D721Med (cell line): ENCODE data around the gene GDPD2.
A peak's percentile ranks its signal among the peaks of the same experiment; 100 is the strongest.

Experiments used
- DNase-seq: peaks from one replicate; pipeline ENCODE4 v3.0.0; 2011; ENCODE audit warnings: low spot score; ENCODE audit not compliant: insufficient read length
- FAIRE-seq: peaks from 2 replicates; lab custom pipeline; 2011; peaks lifted over from hg19 to GRCh38; lab: Jason Lieb, UNC
- CTCF ChIP-seq: IDR thresholded peaks from 2 replicates; pipeline ENCODE4 v1.5.1; 2012; ENCODE audit warnings: mild to moderate bottlenecking, control low read depth; ENCODE audit not compliant: insufficient read depth; ENCODE audit errors: missing control alignments

Gene GDPD2

GRCh38 chrX:70432936-70433847, 10.1 kb downstream of the GDPD2 start:
- no peak for TF ChIP-seq CTCF
- FAIRE-seq = peak; percentile 60
- no peak for DNase-seq

GRCh38 chrX:70433848-70434351, 10.8 kb downstream of the GDPD2 start:
- no peak for DNase-seq
- FAIRE-seq = no peak

DNA sequence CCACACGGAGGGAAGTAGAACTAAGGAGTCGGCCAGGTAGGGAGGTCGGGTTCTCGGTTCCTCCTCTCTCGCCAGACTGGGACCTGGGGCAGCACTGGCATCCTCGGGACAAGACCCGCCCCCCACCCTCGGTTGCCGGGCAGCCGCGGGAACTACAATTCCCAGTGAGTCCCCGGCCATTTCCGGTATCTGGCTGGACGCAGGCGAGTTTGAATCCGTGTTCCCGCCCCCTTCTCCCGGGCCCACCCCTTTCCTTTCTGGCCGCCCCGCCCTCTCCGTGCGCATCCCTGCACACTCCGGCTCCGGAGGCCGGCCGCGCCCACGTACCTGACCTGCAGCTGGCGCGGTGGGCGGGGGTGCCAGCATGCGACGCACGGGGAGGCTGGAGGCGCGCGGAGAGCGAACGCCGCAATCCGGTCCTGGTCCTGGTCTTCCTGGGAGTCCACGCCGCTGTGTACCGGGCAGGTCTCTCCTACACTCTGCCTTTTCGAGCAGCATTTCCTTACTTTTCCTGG, 11.3 kb downstream of the GDPD2 start:
- DNase-seq (peak; percentile 67), FAIRE-seq (no peak)
- TF ChIP-seq CTCF = no peak

More at GRCh38 chrX:70433848-70434351, 10.8 kb downstream of the GDPD2 start:
- TF ChIP-seq CTCF = peak; percentile 61

DNA sequence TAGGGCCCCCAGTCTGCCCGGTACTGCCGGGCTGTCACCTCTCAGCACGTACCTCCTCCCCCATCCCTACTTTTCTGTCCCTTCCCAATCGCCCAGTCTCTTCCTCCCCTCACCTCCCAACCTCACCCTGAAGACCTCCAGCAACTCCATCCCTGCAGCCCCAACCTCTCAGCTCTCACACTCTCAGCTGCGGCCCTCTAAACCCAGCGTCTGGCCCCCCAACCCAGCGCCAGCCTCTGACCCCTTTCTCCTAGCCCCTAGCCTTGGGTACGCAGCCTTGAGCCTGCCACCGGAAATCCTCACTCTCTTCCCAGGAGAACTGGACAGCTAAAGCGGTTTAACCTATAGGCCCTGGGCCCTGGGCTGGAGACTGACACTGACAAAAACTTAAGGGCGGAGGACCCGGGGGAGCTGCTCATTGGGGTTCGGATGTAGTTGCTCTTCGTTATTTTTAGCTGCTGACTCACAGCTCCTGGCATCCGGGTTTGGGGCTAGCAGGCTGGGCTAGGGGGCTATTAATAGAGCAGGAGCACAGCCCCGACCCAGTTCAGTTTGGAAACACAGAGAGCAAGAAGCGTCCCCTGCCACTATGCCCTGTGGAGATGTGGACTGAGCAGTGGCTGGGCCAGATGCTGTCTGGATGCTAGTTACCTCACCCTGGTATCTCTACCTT, 11.9 kb downstream of the GDPD2 start:
- FAIRE-seq (no peak), DNase-seq (no peak)
- TF ChIP-seq CTCF = no peak

- DNase-seq (no peak), FAIRE-seq (no peak)
- no peak for TF ChIP-seq CTCF
Observed at GRCh38 chrX:70436343-70436742, 13.2 kb downstream of the GDPD2 start.

DNA sequence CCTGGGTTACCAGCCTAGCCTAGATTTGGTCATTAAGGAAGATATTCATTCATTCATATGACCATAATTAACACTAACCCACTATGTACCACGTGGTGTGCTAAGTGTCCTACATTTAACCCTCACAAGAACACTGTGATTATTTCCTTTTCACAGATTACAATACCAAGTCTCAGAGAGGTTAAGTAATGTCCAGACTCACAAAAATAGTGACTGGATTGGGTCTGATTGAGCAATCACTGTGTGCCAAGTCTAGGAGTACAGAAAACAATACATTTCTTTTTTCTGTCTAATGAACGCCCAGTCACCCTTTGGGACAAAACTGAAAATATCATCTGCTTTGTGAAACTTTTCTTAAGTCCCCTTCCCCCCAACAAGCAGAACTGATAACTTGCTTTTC, 13.9 kb downstream of the GDPD2 start:
- TF ChIP-seq CTCF = no peak
- DNase-seq = no peak
- no peak for FAIRE-seq
